Measurements from ENCODE around the gene MRPL36. TPM values are rescaled to one million over a fixed set of nuclear protein-coding genes. Genes with fewer than 3 reads are reported as not detected.
A peak's percentile ranks its signal among the peaks of the same experiment; 100 is the strongest.

Gene MRPL36
- total and polyA plus RNA-seq, 8 donors, result 4.9 to 101 (median 72.8) TPM

DNA sequence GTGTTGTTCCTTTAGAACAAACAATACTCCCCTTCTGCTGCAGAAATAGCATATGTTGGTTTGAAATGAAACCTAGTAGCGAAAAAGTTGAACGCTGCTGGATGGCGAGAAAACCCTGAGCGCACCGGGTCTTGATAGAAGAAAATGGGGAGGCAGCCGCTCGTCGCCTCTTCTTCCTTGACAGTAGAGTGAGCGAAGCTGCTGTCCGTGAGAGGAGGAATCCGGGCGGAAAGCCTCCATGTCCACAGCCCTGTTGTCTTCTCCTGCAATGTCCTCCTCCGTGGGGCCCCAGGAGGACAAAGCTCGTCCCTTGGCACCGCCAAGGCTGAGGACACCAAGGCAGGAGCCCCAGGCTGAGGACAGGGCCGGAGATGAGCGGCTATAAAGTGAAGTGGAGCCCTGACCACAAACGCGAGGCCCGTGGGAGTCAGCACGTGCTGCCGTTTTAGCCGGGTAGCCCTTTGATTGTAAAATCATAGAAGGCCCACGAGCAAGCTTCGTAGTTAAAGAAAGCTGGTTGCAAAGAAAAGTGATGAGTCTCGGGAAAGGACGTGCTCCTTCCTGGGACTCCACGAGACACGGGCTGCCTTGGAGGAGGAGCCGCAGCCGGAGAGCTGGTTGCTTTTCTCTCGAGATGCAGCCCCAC is 35.6 kb downstream of the MRPL36 start:
- no peak overlapping the region for H3K27ac ChIP-seq
- WGBS, 5 donors, result 78 to 82% (median 80%) methylated on average over 31 to 32 of the region's 32 CpGs
- no peaks in the 10 kb centered on the region for H3K36me3 ChIP-seq
- TF ChIP-seq POLR2A (IDR thresholded peaks at IDR 0.05), result no peak
- peaks cover 0 to 67% (median 8%) of the 10 kb centered on the region in 3 donors for H3K27me3 ChIP-seq
- H3K4me1 ChIP-seq, result no peaks in the 10 kb centered on the region
- no peak overlapping the region for H3K4me3 ChIP-seq
- intact Hi-C loops (cut with DNase I; ENCODE audit: low total_unique reads), result loop anchor here (10.0 kb wide), 1 partner anchor 281 kb away; no protein-coding TSS in a partner anchor
- H3K9me3 ChIP-seq, result no peaks in the 10 kb centered on the region
- no peak for DNase-seq

DNA sequence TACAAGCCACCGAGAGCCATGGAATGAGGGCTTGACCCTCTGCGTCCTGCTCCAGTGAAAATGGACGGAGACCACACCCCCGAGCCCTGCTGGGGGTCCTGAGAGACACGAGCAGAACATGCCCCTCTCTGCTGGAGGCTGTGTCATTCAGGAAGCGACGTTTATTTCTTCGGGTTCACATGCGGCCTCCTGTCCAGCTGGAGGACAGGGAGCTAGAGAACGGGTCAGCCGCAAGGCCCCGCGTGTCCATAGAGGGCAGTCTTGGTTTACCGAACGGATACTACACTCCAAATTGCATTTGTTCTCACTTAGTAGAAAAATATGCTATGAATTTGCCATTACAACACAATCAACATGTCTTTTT is 36.1 kb downstream of the MRPL36 start:
- intact Hi-C loops (cut with DNase I; ENCODE audit: low total_unique reads), result loop anchor here (10.0 kb wide), 1 partner anchor 281 kb away; no protein-coding TSS in a partner anchor
- TF ChIP-seq EP300 (IDR thresholded peaks at IDR 0.05), result no peak
- TF ChIP-seq POLR2AphosphoS5 (IDR thresholded peaks at IDR 0.05), result no peak
- no peak for TF ChIP-seq POLR2A (IDR thresholded peaks at IDR 0.05)
- TF ChIP-seq, protein P1, sequence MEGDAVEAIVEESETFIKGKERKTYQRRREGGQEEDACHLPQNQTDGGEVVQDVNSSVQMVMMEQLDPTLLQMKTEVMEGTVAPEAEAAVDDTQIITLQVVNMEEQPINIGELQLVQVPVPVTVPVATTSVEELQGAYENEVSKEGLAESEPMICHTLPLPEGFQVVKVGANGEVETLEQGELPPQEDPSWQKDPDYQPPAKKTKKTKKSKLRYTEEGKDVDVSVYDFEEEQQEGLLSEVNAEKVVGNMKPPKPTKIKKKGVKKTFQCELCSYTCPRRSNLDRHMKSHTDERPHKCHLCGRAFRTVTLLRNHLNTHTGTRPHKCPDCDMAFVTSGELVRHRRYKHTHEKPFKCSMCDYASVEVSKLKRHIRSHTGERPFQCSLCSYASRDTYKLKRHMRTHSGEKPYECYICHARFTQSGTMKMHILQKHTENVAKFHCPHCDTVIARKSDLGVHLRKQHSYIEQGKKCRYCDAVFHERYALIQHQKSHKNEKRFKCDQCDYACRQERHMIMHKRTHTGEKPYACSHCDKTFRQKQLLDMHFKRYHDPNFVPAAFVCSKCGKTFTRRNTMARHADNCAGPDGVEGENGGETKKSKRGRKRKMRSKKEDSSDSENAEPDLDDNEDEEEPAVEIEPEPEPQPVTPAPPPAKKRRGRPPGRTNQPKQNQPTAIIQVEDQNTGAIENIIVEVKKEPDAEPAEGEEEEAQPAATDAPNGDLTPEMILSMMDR (IDR thresholded peaks at IDR 0.05), result peak in 4 of 7 experiments; percentile 14 to 44 (median 22)
- no peaks in the 10 kb centered on the region for H3K36me3 ChIP-seq
- WGBS, 5 donors, result 25 to 36% (median 27%) methylated on average over 10 to 15 of the region's 15 CpGs
- peaks cover 0 to under 1% (median 0%) of the 10 kb centered on the region in 4 donors for H3K9me3 ChIP-seq
- peaks cover 0 to 67% (median 8%) of the 10 kb centered on the region in 3 donors for H3K27me3 ChIP-seq
- H3K4me3 ChIP-seq, result no peak overlapping the region
- no peak overlapping the region for H3K27ac ChIP-seq
- peak in 1 of 2 donors; percentile 72 for DNase-seq
- H3K4me1 ChIP-seq, result no peaks in the 10 kb centered on the region

DNA sequence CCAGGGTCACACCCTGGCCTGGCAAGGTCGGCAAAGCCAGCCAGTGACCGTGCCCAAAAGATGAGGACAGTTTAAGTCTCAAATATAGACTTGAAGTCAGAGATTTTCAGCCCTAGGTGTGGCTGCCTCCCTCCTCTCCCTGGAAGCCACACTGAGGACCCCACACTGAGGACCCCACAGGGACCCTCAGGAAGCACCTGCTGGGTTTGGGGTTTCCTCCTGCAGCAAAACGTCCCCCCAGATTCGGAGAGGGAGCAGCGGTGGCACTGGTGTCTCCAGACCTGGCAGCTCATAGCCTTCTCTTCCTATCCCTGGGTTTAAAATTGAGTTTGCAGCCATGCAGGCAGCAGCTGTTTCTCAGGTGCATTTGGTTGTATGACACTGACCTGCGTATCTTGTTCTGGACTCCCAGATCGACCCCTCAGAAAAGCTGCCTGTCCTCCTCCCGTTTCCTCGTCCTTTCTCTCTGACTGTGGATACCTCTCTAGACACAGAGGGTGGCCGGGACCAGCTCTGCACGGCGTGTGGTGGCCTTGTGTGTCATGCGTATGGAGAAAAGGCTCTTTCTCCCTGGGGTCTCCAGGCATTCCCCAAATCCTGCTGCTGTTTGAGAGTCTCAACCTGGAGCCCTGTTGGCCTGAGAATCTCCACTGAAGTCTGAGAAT is 36.6 kb downstream of the MRPL36 start:
- peak in 1 of 2 donors; percentile 23 for DNase-seq
- H3K4me3 ChIP-seq, result no peak overlapping the region
- TF ChIP-seq POLR2AphosphoS5 (IDR thresholded peaks at IDR 0.05), result no peak
- no peak for TF ChIP-seq EP300 (IDR thresholded peaks at IDR 0.05)
- TF ChIP-seq, protein P1 (IDR thresholded peaks at IDR 0.05), result no peak
- TF ChIP-seq POLR2A (IDR thresholded peaks at IDR 0.05), result no peak

DNA sequence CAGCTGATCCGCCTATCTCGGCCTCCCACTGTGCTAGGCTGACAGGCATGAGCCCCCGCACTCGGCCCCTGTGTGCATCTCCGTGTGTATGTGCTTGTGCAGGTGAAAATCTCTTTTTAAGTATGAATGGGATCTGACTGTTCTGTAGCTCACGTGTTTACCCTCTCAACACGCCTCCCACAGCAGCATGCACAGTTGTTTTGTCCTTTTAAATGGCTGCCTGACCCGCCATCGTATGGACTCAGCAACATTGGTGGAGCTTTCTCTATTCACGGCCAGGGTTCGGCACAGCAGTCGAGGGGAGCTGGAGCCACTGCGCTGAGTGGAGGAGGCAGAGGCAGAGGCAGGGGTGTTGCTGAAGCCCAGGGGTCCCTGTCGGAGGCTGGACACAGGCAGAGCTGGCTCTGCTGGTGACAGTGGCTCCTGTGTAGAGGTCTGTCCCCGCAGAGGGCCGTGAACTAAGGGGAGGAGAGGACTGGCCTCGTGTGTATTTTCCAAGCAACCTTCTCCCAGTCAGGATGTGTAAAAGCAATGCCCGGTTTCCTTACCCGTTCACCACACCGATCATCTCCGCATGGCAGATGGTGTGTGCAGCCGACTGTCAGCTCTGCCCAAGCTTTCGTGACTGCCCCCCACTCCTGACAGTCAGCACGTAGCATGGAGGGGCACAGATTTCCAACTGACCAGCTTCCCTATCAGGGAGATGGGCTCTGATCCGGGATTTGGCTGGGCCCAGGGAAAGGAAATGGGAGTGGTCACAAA is 37.3 kb downstream of the MRPL36 start:
- H3K27me3 ChIP-seq, result peaks cover 0 to 64% (median 8%) of the 10 kb centered on the region in 3 donors

More for the DNA sequence above, 36.6 kb downstream of the MRPL36 start:
- no peaks in the 10 kb centered on the region for H3K36me3 ChIP-seq
- WGBS, 5 donors, result 77 to 88% (median 81%) methylated on average over 10 to 13 of the region's 13 CpGs
- no peaks in the 10 kb centered on the region for H3K4me1 ChIP-seq
- no peak overlapping the region for H3K27ac ChIP-seq
- peaks cover 0 to 4% (median 0%) of the 10 kb centered on the region in 4 donors for H3K9me3 ChIP-seq
- intact Hi-C loops (cut with DNase I; ENCODE audit: low total_unique reads), result loop anchor here (10.0 kb wide), 1 partner anchor 282 kb away; no protein-coding TSS in a partner anchor
- H3K27me3 ChIP-seq, result peaks cover 0 to 65% (median 8%) of the 10 kb centered on the region in 3 donors

More for the DNA sequence above, 37.3 kb downstream of the MRPL36 start:
- intact Hi-C loops (cut with DNase I; ENCODE audit: low total_unique reads), result loop anchor here (10.0 kb wide), 1 partner anchor 282 kb away; no protein-coding TSS in a partner anchor
- Histone ChIP-seq H3K4me1 (no peaks in the 10 kb centered on the region), H3K9me3 (peaks cover 0 to 4% (median 0%) of the 10 kb centered on the region in 4 donors), H3K4me3 (no peak overlapping the region), H3K27ac (no peak overlapping the region), H3K36me3 (no peaks in the 10 kb centered on the region)
- TF ChIP-seq POLR2AphosphoS5 (IDR thresholded peaks at IDR 0.05) (no peak), POLR2A (IDR thresholded peaks at IDR 0.05) (no peak), EP300 (IDR thresholded peaks at IDR 0.05) (no peak)
- TF ChIP-seq, protein P1 (IDR thresholded peaks at IDR 0.05), result no peak
- DNase-seq, result peak in 1 of 2 donors; percentile 15
- 78 to 83% (median 81%) methylated on average over 23 to 25 of the region's 25 CpGs for WGBS, 5 donors
